Adrenal gland (tissue), 12 donors: Measurements from ENCODE around the gene TAAR1. TPM values are rescaled to one million over a fixed set of nuclear protein-coding genes. Genes with fewer than 3 reads are reported as not detected.
"Not testable (repeated sequence)": the region's sequence is repeated elsewhere in the genome, so short reads cannot be mapped to it uniquely, and the experiment has no call there.

Source experiments
- DNase-seq, 7 donors: peaks; one replicate each; pipeline ENCODE4 v3.0.0-alpha.2; 2019 to 2020
- H3K27ac ChIP-seq, 5 donors: fragments of 200-600 bp; sonication (generic) in 4 of 5; 1 replicate in 3 of 5; 2 replicates in 2 of 5; pipeline versions ENCODE4 v1.5.1 to v1.8.0; 2016 to 2020; ENCODE audit warnings: mild to moderate bottlenecking in 1 of 5
- H3K27me3 ChIP-seq: fragments of 200-600 bp; 2 replicates; pipeline ENCODE4 v1.8.0; 2021
- H3K36me3 ChIP-seq, 2 donors: fragments of 200-600 bp; replicated peaks in 1 of 2; 1 replicate in 1 of 2; 2 replicates in 1 of 2; pipeline versions ENCODE4 v1.5.1 to v1.8.0; 2018 to 2022
- H3K4me1 ChIP-seq, 2 donors: fragments of 200-600 bp; replicated peaks in 1 of 2; 1 replicate in 1 of 2; 2 replicates in 1 of 2; pipeline versions ENCODE4 v1.5.1 to v1.8.0; 2018 to 2021
- H3K4me3 ChIP-seq, 4 donors: fragments of 200-600 bp; sonication (generic) in 3 of 4; one replicate each; pipeline ENCODE4 v1.5.1; 2016 to 2018
- H3K9me3 ChIP-seq, 3 donors: fragments of 200-600 bp; sonication (generic) in 1 of 3; replicated peaks in 1 of 3; 1 replicate in 2 of 3; 2 replicates in 1 of 3; pipeline versions ENCODE4 v1.5.1 to v1.8.0; 2016 to 2021
- CTCF ChIP-seq, 6 experiments: fragments of 450-650 bp in 4 of 6; fragments of 200-600 bp in 2 of 6; sonication (generic) in 1 of 6; IDR thresholded peaks; 1 replicate in 5 of 6; 2 replicates in 1 of 6; pipeline versions ENCODE4 v1.5.1 to v1.8.0; 2016 to 2021; ENCODE audit warnings: antibody characterized with exemption in 6 of 6, mild to moderate bottlenecking in 2 of 6, moderate library complexity in 1 of 6
- POLR2A ChIP-seq, 2 donors: fragments of 450-650 bp; IDR thresholded peaks; one replicate each; pipeline ENCODE4 v1.6.1; 2017; ENCODE audit warnings: antibody characterized with exemption in 2 of 2, mild to moderate bottlenecking in 2 of 2, moderate library complexity in 1 of 2
- WGBS, 4 donors: extraction: QIAGEN DNeasy Blood & Tissue Kit in 2 of 4; methylation state at CpG; one replicate each; pipeline versions ENCODE4 v1.1.5 to v1.1.7; 2013 to 2017; 5-methylcytosine and 5-hydroxymethylcytosine counted together
- intact Hi-C, 2 donors: fragments of 100-400 bp; cut with DNase I; formaldehyde crosslinking; loops; one replicate each; pipeline versions ENCODE4 v1.14.1 to v1.15.0; 2022 to 2023
- polyA plus RNA-seq, 3 donors: library from polyadenylated mRNA; stranded (reverse); fragments of 200-250 nt in 2 of 3; fragments of 350-450 nt in 1 of 3; fragmentation: Illumina TruSeq in 1 of 3; extraction: RNeasy Lipid Tissue Mini Kit (QIAGEN cat#74804) in 1 of 3; gene quantifications; one replicate each; pipeline ENCODE4 v1.2.3, GENCODE V29; 2013 to 2014
- total RNA-seq, 9 donors: library from RNA; depleted of rRNA in 4 of 9; stranded (reverse); fragments of >200 nt in 4 of 9; fragments of 120-200 nt in 1 of 9; fragmentation: NEBNext Ultra II Directional in 1 of 9; extraction: Animal tissue kit (Norgen Biotek cat#: 25700) in 1 of 9; gene quantifications; one replicate each; pipeline versions ENCODE4 v1.1.0 to v1.2.4, GENCODE V29; 2013 to 2023
- donor health status: healthy with polysubstance abuse.
- donor health status: Bipolar disorder and iron deficiency.
- donor health status: DM: yes; HTN: yes; CAD: no.
- donor health status: DM: no; HTN: no; CAD: no.
- donor health status: DM: no; HTN: no; CAD: no.
- donor health status: DM: yes; HTN: yes; CAD: no.

The TAAR1 gene
- total and polyA plus RNA-seq, 12 donors = not detected

- H3K36me3 ChIP-seq = no peaks in the 10 kb centered on the region
- no peaks in the 10 kb centered on the region for H3K27me3 ChIP-seq
- H3K9me3 ChIP-seq = no peaks in the 10 kb centered on the region
- DNase-seq = no peak
- WGBS, 4 donors = 81 to 89% (median 84%) methylated on average over 6 of the region's 6 CpGs
- intact Hi-C loops = no loop called here
- H3K4me1 ChIP-seq = peaks cover 0 to 3% of the 10 kb centered on the region in 2 donors
- no peak overlapping the region for H3K4me3 ChIP-seq
- H3K27ac ChIP-seq = no peak overlapping the region
- TF ChIP-seq POLR2A (IDR thresholded peaks at IDR 0.05) = no peak
- no peak for TF ChIP-seq CTCF (IDR thresholded peaks at IDR 0.05)
Observed at GRCh38 chr6:132684272-132684671, 25.3 kb upstream of the TAAR1 start.

DNA sequence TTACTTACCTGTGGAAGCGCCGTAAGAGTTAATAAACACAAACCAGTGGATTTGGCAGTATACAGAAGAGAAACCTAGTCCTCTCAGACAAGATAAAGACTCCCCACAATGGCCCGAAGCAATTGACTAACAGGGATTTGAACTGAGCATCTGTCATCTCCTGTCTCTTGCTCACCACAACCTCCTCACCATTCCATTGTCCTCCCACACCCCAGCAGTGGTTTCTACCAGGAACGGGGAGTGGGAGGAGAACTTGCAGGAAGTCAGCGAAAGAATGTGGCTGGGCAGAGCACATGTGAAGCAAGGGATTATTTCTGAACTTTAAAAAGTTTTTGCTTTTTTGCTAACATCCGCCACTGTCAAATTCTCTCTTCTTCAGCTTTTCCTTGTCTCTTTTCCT is 24.6 kb upstream of the TAAR1 start:
- Histone ChIP-seq H3K27ac (no peak overlapping the region), H3K9me3 (no peaks in the 10 kb centered on the region), H3K4me3 (no peak overlapping the region), H3K27me3 (no peaks in the 10 kb centered on the region), H3K4me1 (peaks cover 0 to 3% of the 10 kb centered on the region in 2 donors), H3K36me3 (no peaks in the 10 kb centered on the region)
- TF ChIP-seq CTCF (IDR thresholded peaks at IDR 0.05) (no peak), POLR2A (IDR thresholded peaks at IDR 0.05) (no peak)
- intact Hi-C loops = no loop called here
- 82 to 92% (median 84%) methylated on average over 6 of the region's 6 CpGs for whole genome bisulfite sequencing, 4 donors
- no peak for DNase-seq

- not testable (repeated sequence) for H3K4me3 ChIP-seq, H3K27ac ChIP-seq, H3K36me3 ChIP-seq, DNase-seq, H3K4me1 ChIP-seq, H3K27me3 ChIP-seq, H3K9me3 ChIP-seq
- intact Hi-C loops = loop anchor here (10.0 kb wide), 1 partner anchor 86 kb away; no protein-coding TSS in a partner anchor
Observed at GRCh38 chr6:132679094-132679493, 20.1 kb upstream of the TAAR1 start.

- Histone ChIP-seq H3K4me3 (no peak overlapping the region), H3K36me3 (no peaks in the 10 kb centered on the region), H3K27ac (no peak overlapping the region), H3K9me3 (no peaks in the 10 kb centered on the region), H3K4me1 (no peaks in the 10 kb centered on the region), H3K27me3 (no peaks in the 10 kb centered on the region)
- intact Hi-C loops = loop anchor here (10.0 kb wide), 1 partner anchor 89 kb away; no protein-coding TSS in a partner anchor
- no peak for DNase-seq
- TF ChIP-seq POLR2A (IDR thresholded peaks at IDR 0.05) (no peak), CTCF (IDR thresholded peaks at IDR 0.05) (no peak)
Observed at GRCh38 chr6:132675749-132676148, 16.8 kb upstream of the TAAR1 start.

DNA sequence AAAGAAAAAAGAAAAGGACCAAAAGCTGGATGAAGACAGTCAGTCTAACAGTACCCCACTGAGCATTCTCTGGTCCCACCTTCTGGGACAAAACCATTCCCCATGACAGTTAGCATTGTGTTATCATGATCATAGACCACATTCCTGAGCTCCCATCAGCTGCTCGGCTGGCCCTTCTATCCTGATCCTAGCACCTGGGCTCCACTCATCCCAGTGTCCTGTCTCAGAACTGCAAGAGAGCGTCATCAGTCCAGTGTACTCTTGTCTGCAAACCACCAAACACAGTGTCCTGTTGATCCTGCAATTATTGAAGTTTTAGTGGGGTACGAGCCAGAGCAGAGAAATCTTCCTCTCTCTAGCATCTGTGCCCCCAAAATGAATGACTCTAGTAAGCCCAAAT is 16.0 kb upstream of the TAAR1 start:
- H3K4me3 ChIP-seq = no peak overlapping the region
- WGBS, 4 donors = 61 to 72% (median 70%) methylated on average over 3 of the region's 3 CpGs
- H3K9me3 ChIP-seq = no peaks in the 10 kb centered on the region
- H3K27ac ChIP-seq = no peak overlapping the region
- no peak for TF ChIP-seq POLR2A (IDR thresholded peaks at IDR 0.05)
- no peak for TF ChIP-seq CTCF (IDR thresholded peaks at IDR 0.05)
- H3K4me1 ChIP-seq = peaks cover 0 to 2% of the 10 kb centered on the region in 2 donors
- intact Hi-C loops = loop anchor here (10.0 kb wide), 1 partner anchor 90 kb away; no protein-coding TSS in a partner anchor
- H3K36me3 ChIP-seq = no peaks in the 10 kb centered on the region
- no peak for DNase-seq
- H3K27me3 ChIP-seq = no peaks in the 10 kb centered on the region
